H1 (cell line): ENCODE data around the gene LTB4R. TPM values are rescaled to one million over a fixed set of nuclear protein-coding genes. Genes with fewer than 3 reads are reported as not detected.

Experiments used
- BRCA1 ChIP-seq: IDR thresholded peaks from 2 replicates; pipeline ENCODE4 v1.6.1; 2012; ENCODE audit warnings: low read depth, low read length, improper control_type of control experiment
- FOSL1 ChIP-seq: IDR thresholded peaks from 2 replicates; pipeline ENCODE4 v1.6.1; 2011; ENCODE audit warnings: mild to moderate bottlenecking, low read depth, low read length, moderate library complexity; ENCODE audit not compliant: insufficient read depth
- KDM5A ChIP-seq: fragments of 200-600 bp; IDR thresholded peaks from 2 replicates; pipeline ENCODE4 v1.7.1; 2012; ENCODE audit warnings: mild to moderate bottlenecking, low read length, inconsistent platforms, mixed read lengths
- POU5F1 ChIP-seq: IDR thresholded peaks from 2 replicates; pipeline ENCODE4 v1.6.1; 2011; ENCODE audit warnings: low read depth, mild to moderate bottlenecking, low read length, moderate library complexity
- RAD21 ChIP-seq, 2 experiments: IDR thresholded peaks in 1 of 2; conservative IDR thresholded peaks in 1 of 2; 2 replicates each; pipeline ENCODE4 v1.6.1; 2011; ENCODE audit warnings: low read depth in 2 of 2, low read length in 2 of 2, improper control_type of control experiment in 1 of 2, inconsistent platforms in 1 of 2, mild to moderate bottlenecking in 1 of 2, moderate library complexity in 1 of 2
- SP2 ChIP-seq: IDR thresholded peaks from 2 replicates; pipeline ENCODE4 v1.6.1; 2012; ENCODE audit warnings: mild to moderate bottlenecking, low read length, inconsistent platforms
- TBP ChIP-seq: IDR thresholded peaks from 2 replicates; pipeline ENCODE4 v1.6.1; 2011; ENCODE audit warnings: low read depth, low read length, improper control_type of control experiment
- polyA plus RNA-seq, 7 experiments: library from polyadenylated mRNA; depleted of rRNA in 3 of 7; stranded (reverse) in 5 of 7; unstranded in 2 of 7; fragments of >200 nt in 5 of 7; fragments of 200-250 nt in 2 of 7; gene quantifications; 1 replicate in 5 of 7; 2 replicates in 1 of 7; 4 replicates in 1 of 7; pipeline versions ENCODE4 v1.2.1 to v1.2.3, GENCODE V29; 2011 to 2013; ENCODE audit warnings: missing spikeins in 2 of 7, mixed read lengths in 2 of 7
- total RNA-seq: library from RNA; stranded (reverse); fragmentation: NEBNext Ultra II Directional; extraction: Animal tissue kit (Norgen Biotek cat#: 25700); gene quantifications from 2 replicates; pipeline ENCODE4 v1.2.1, GENCODE V29; 2021

Gene LTB4R
- total and polyA plus RNA-seq, 2 of the 8 experiments (the other 6 are each of a cell fraction or from before 2014, with no cell fraction given) = 4.1 to 6.7 TPM

- no peak for TF ChIP-seq RAD21 (IDR thresholded peaks at IDR 0.05 in 1 of 2, conservative IDR thresholded peaks at IDR 0.05 in 1 of 2; ENCODE audit: low read depth in 2 of 2, low read length in 2 of 2)
- TF ChIP-seq BRCA1 = no peak
- TF ChIP-seq TBP = no peak
- TF ChIP-seq FOSL1 = no peak
- no peak for TF ChIP-seq SP2
- no peak for TF ChIP-seq KDM5A
- no peak for TF ChIP-seq POU5F1
These were observed 36.9 kb downstream of the LTB4R start (continued) for GRCh38 chr14:24348186-24348585.
